Trophoblast cell (in vitro differentiated cells and primary cell): ENCODE results near the gene ANKRD12.
"Not testable (repeated sequence)": the region's sequence is repeated elsewhere in the genome, so short reads cannot be mapped to it uniquely, and the experiment has no call there.

Source experiments
- DNase-seq, 2 donors: peaks; one replicate each; pipeline ENCODE4 v3.0.0-alpha.2; 2016
- H2AFZ ChIP-seq: 2 replicates; pipeline ENCODE4 v1.6.1; 2013; ENCODE audit warnings: low read length, moderate library complexity, mild to moderate bottlenecking; ENCODE audit not compliant: insufficient read depth, poor library complexity
- H2AK5ac ChIP-seq: 2 replicates; pipeline ENCODE4 v1.6.1; 2013; ENCODE audit warnings: mild to moderate bottlenecking, low read length
- H2BK120ac ChIP-seq: 2 replicates; pipeline ENCODE4 v1.6.1; 2013; ENCODE audit warnings: low read length, mild to moderate bottlenecking, moderate library complexity; ENCODE audit not compliant: insufficient read depth, poor library complexity
- H2BK12ac ChIP-seq: 2 replicates; pipeline ENCODE4 v1.6.1; 2013; ENCODE audit warnings: mild to moderate bottlenecking, low read length, moderate library complexity
- H2BK5ac ChIP-seq: 2 replicates; pipeline ENCODE4 v1.6.1; 2013; ENCODE audit warnings: low read length, low read depth, moderate library complexity, mild to moderate bottlenecking; ENCODE audit not compliant: poor library complexity
- H3K14ac ChIP-seq: 2 replicates; pipeline ENCODE4 v1.6.1; 2013; ENCODE audit warnings: mild to moderate bottlenecking, low read length
- H3K18ac ChIP-seq: 2 replicates; pipeline ENCODE4 v1.6.1; 2013; ENCODE audit warnings: mild to moderate bottlenecking, low read length
- H3K23ac ChIP-seq: 2 replicates; pipeline ENCODE4 v1.6.1; 2013; ENCODE audit warnings: low read length
- H3K27ac ChIP-seq: 2 replicates; pipeline ENCODE4 v1.5.1; 2013; ENCODE audit warnings: low read depth, mild to moderate bottlenecking, inconsistent platforms, low read length, moderate library complexity
- H3K27me3 ChIP-seq: 2 replicates; pipeline ENCODE4 v1.6.1; 2013; ENCODE audit warnings: inconsistent platforms, mild to moderate bottlenecking, low read length, moderate library complexity; ENCODE audit not compliant: insufficient read depth
- H3K36me3 ChIP-seq, 2 experiments: 1 replicate in 1 of 2; 2 replicates in 1 of 2; pipeline ENCODE4 v1.6.1; 2013; ENCODE audit warnings: low read length in 2 of 2, mild to moderate bottlenecking in 2 of 2, moderate library complexity in 1 of 2; ENCODE audit not compliant: insufficient read depth in 2 of 2, control insufficient read depth in 1 of 2
- H3K4ac ChIP-seq: 2 replicates; pipeline ENCODE4 v1.6.1; 2013; ENCODE audit warnings: low read depth, mild to moderate bottlenecking, low read length, moderate library complexity
- H3K4me1 ChIP-seq, 2 experiments: 1 replicate in 1 of 2; 2 replicates in 1 of 2; pipeline ENCODE4 v1.6.1; 2013; ENCODE audit warnings: low read length in 2 of 2, mild to moderate bottlenecking in 2 of 2, moderate library complexity in 1 of 2; ENCODE audit not compliant: insufficient read depth in 2 of 2, control insufficient read depth in 1 of 2
- H3K4me2 ChIP-seq: 2 replicates; pipeline ENCODE4 v1.6.1; 2013; ENCODE audit warnings: inconsistent platforms, mild to moderate bottlenecking, low read length, moderate library complexity
- H3K4me3 ChIP-seq: 2 replicates; pipeline ENCODE4 v1.5.1; 2013; ENCODE audit warnings: mild to moderate bottlenecking, low read depth, low read length, inconsistent platforms
- H3K79me1 ChIP-seq: one replicate; pipeline ENCODE4 v1.6.1; 2013; ENCODE audit warnings: low read length
- H3K79me2 ChIP-seq: 2 replicates; pipeline ENCODE4 v1.6.1; 2013; ENCODE audit warnings: low read length, mild to moderate bottlenecking; ENCODE audit not compliant: control insufficient read depth, insufficient read depth, poor library complexity
- H3K9ac ChIP-seq: 2 replicates; pipeline ENCODE4 v1.6.1; 2013; ENCODE audit warnings: mild to moderate bottlenecking, low read length
- H3K9me3 ChIP-seq: 2 replicates; pipeline ENCODE4 v1.6.1; 2013; ENCODE audit warnings: low read depth, mild to moderate bottlenecking, control low read depth, inconsistent platforms, low read length; ENCODE audit not compliant: insufficient read depth
- H4K12ac ChIP-seq: 2 replicates; pipeline ENCODE4 v1.6.1; 2013; ENCODE audit warnings: low read depth, mild to moderate bottlenecking, low read length, moderate library complexity
- H4K8ac ChIP-seq: 2 replicates; pipeline ENCODE4 v1.6.1; 2013; ENCODE audit warnings: low read depth, mild to moderate bottlenecking, low read length, moderate library complexity
- H4K91ac ChIP-seq: one replicate; pipeline ENCODE4 v1.6.1; 2013; ENCODE audit warnings: low read depth, mild to moderate bottlenecking, low read length, moderate library complexity
- WGBS: extraction: QIAGEN DNeasy Blood & Tissue Kit; methylation state at CpG from one replicate; pipeline ENCODE4 v1.1.7; 2013; ENCODE audit warnings: missing lambda C conversion rate; ENCODE audit not compliant: insufficient read length, insufficient coverage; ENCODE audit errors: extremely low coverage; 5-methylcytosine and 5-hydroxymethylcytosine counted together

Gene ANKRD12

DNA sequence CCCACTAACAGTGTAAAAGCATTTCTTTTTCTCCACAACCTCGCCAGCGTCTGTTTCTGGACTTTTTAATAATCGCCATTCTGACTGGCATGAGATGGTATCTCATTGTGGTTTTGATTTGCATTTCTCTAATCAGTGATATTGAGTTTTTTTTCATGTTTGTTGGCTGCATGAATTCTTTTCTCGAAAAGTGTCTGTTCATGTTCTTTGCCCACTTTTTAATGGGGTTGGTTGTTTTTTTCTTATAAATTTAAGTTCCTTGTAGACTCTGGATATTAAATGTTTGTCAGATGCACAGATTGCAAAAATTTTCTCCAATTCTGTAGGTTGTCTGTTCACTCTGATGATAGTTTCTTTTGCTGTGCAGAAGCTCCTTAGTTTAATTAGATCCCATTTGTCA, 26.1 kb downstream of the ANKRD12 start:
- not testable (repeated sequence) for H3K27ac ChIP-seq, H2BK120ac ChIP-seq, H3K23ac ChIP-seq, H4K91ac ChIP-seq, H3K9ac ChIP-seq, H3K4ac ChIP-seq, H3K4me1 ChIP-seq, H3K79me2 ChIP-seq, H3K36me3 ChIP-seq, H2BK12ac ChIP-seq, H3K9me3 ChIP-seq, H3K14ac ChIP-seq, H2BK5ac ChIP-seq, H4K8ac ChIP-seq, H3K18ac ChIP-seq, DNase-seq, H3K4me3 ChIP-seq, H3K27me3 ChIP-seq, H4K12ac ChIP-seq, H2AFZ ChIP-seq, H3K4me2 ChIP-seq, H2AK5ac ChIP-seq, H3K79me1 ChIP-seq
- no CpG with 5 or more reads among the region's 4 CpGs for WGBS

DNA sequence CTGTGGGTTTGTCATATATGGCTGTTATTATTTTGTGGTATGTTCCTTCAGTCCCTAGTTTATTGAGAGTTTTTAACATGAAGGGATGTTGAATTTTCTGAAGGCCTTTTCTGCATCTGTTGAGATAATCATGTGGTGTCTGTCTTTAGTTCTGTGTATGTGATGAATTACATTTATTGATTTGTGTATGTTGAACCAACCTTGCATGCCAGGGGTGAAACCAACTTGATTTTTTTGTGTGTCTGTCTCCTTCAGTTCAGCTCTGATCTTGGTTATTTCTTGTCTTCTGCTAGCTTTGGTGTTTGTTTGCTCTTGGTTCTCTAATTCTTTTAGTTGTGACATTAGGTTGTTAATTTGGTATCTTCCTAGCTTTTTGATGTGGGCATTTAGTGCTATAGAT, 27.6 kb downstream of the ANKRD12 start:
- not testable (repeated sequence) for H3K4me1 ChIP-seq, H3K27ac ChIP-seq, H3K36me3 ChIP-seq, H3K18ac ChIP-seq, H4K12ac ChIP-seq, H3K4me3 ChIP-seq, H2AFZ ChIP-seq, H3K9ac ChIP-seq, H2BK5ac ChIP-seq, H2BK120ac ChIP-seq, DNase-seq, H3K79me1 ChIP-seq, H4K91ac ChIP-seq, H3K79me2 ChIP-seq, H3K4me2 ChIP-seq, H2BK12ac ChIP-seq, H3K23ac ChIP-seq, H3K9me3 ChIP-seq, H3K14ac ChIP-seq, H2AK5ac ChIP-seq, H3K27me3 ChIP-seq, H4K8ac ChIP-seq, H3K4ac ChIP-seq

DNA sequence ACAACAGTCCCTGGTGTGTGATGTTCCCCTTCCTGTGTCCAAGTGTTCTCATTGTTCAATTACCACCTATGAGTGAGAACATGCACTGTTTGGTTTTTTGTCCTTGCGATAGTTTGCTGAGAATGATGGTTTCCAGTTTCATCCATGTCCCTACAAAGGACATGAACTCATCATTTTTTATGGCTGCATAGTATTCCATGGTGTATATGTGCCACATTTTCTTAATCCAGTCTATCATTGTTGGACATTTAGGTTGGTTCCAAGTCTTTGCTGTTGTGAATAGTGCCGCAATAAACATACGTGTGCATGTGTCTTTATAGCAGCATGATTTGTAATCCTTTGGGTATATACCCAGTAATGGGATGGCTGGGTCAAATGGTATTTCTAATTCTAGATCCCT, 29.3 kb downstream of the ANKRD12 start:
- DNase-seq = not testable (repeated sequence)
- no CpG with 5 or more reads among the region's 3 CpGs for WGBS

DNA sequence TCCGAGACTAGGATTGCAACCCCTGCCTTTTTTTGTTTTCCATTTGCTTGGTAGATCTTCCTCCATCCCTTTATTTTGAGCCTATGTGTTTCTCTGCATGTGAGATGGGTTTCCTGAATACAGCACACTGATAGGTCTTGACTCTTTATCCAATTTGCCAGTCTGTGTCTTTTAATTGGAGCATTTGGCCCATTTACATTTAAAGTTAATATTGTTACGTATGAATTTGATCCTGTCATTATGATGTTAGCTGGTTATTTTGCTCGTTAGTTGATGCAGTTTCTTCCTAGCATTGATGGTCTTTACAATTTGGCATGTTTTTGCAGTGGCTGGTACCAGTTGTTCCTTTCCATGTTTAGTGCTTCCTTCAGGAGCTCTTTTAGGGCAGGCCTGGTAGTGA, 32.9 kb downstream of the ANKRD12 start:
- not testable (repeated sequence) for H3K79me2 ChIP-seq, H3K4ac ChIP-seq
- no CpG with 5 or more reads among the region's 3 CpGs for WGBS

More for the DNA sequence above, 29.3 kb downstream of the ANKRD12 start:
- H3K14ac ChIP-seq, H2AK5ac ChIP-seq, H3K36me3 ChIP-seq, H4K8ac ChIP-seq, H2BK12ac ChIP-seq, H3K4me3 ChIP-seq, H3K27me3 ChIP-seq, H2BK5ac ChIP-seq, H3K4me1 ChIP-seq, H3K23ac ChIP-seq, H3K4me2 ChIP-seq, H2BK120ac ChIP-seq, H2AFZ ChIP-seq, H3K79me2 ChIP-seq, H3K9ac ChIP-seq, H3K9me3 ChIP-seq, H3K79me1 ChIP-seq, H3K4ac ChIP-seq, H4K12ac ChIP-seq, H3K27ac ChIP-seq, H3K18ac ChIP-seq, H4K91ac ChIP-seq: not testable (repeated sequence)

DNA sequence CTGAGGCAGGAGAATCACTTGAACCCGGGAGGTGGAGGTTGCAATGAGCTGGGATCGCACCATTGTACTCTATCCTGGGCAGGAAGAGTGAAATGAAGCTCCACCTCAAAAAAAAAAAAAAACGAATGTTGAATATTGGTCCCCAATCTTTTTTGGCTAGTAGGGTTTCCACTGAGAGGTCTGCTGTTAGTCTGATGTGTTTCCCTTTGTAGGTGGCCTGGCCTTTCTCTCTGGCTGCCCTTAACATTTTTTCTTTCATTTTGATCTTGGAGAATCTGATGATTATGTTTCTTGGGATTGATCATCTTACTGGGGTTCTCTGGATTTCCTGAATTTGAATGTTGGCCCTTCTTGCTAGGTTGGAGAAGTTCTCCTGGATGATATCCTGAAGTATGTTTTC, 35.3 kb downstream of the ANKRD12 start:
- H3K27me3 ChIP-seq = not testable (repeated sequence)

More for the DNA sequence above, 32.9 kb downstream of the ANKRD12 start:
- not testable (repeated sequence) for H3K23ac ChIP-seq, H2BK120ac ChIP-seq, H4K91ac ChIP-seq, H2AK5ac ChIP-seq, H3K9me3 ChIP-seq, H2AFZ ChIP-seq, DNase-seq, H3K4me2 ChIP-seq, H3K27me3 ChIP-seq, H4K12ac ChIP-seq, H2BK5ac ChIP-seq, H4K8ac ChIP-seq, H3K9ac ChIP-seq, H2BK12ac ChIP-seq, H3K36me3 ChIP-seq, H3K14ac ChIP-seq, H3K4me3 ChIP-seq, H3K27ac ChIP-seq, H3K18ac ChIP-seq, H3K79me1 ChIP-seq, H3K4me1 ChIP-seq

More for the DNA sequence above, 35.3 kb downstream of the ANKRD12 start:
- not testable (repeated sequence) for H3K9ac ChIP-seq, H3K4me2 ChIP-seq, H2BK120ac ChIP-seq, H3K9me3 ChIP-seq, H3K4me3 ChIP-seq, H2BK5ac ChIP-seq, H3K36me3 ChIP-seq, H3K79me2 ChIP-seq, H2AFZ ChIP-seq, H3K4me1 ChIP-seq, H3K18ac ChIP-seq, H3K79me1 ChIP-seq, H3K4ac ChIP-seq, H4K12ac ChIP-seq, H4K91ac ChIP-seq, H2AK5ac ChIP-seq, H3K23ac ChIP-seq, H2BK12ac ChIP-seq, H3K27ac ChIP-seq, DNase-seq, H3K14ac ChIP-seq, H4K8ac ChIP-seq
- no CpG with 5 or more reads among the region's 3 CpGs for WGBS
